GM19099 (cell line): Measurements from ENCODE around the gene CMC1.
A peak's percentile ranks its signal among the peaks of the same experiment; 100 is the strongest.

Experiments
- POLR2A ChIP-seq: IDR thresholded peaks from 3 replicates; pipeline ENCODE4 v1.6.1; 2011; ENCODE audit warnings: low read depth; ENCODE audit not compliant: insufficient read length; ENCODE audit errors: extremely low read depth

Gene CMC1

DNA sequence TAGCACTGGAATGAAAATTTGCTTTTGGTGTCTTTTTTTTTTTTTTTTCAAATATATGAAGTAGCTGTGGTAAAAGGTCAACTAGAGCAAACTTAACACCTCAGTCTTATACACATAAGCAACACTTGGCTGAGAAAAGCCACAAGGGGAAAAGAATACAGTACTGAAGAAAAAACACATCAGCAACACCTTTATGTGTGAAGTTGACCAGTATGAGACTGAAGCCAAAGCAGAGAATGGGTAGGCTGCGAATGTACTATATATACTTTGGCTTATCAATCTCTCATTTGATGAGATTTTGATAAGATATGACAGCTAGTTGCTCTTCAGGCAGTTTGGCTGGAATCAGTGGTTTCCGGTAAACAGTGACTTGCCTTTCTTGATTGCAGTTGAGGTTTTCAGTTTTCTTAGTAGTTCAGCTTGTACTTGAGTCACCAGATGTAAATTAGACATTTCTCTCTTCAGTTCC lies 85.1 kb downstream of the CMC1 start:
- no peak for TF ChIP-seq POLR2A

- TF ChIP-seq POLR2A: no peak
Observed at GRCh38 chr3:28328188-28329151, 87.1 kb downstream of the CMC1 start.

DNA sequence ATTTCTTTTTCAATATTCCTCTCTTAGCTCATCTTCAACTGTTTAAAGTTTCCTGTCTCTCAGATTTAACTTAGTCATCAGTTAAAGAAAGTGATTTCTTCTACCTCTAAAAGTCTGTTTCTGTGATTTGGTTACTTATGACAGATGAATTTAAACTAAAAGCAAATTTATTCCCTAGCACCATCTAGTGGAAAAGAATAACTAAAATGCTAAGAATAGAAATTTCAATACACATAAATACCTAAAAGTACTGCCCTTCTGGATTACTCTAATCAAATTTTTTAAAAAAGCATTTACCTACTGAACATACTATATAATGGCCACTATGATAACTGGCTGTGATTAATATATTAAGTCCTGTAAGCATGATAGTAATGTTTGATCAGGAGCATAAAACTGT lies 93.1 kb downstream of the CMC1 start:
- TF ChIP-seq POLR2A: no peak

DNA sequence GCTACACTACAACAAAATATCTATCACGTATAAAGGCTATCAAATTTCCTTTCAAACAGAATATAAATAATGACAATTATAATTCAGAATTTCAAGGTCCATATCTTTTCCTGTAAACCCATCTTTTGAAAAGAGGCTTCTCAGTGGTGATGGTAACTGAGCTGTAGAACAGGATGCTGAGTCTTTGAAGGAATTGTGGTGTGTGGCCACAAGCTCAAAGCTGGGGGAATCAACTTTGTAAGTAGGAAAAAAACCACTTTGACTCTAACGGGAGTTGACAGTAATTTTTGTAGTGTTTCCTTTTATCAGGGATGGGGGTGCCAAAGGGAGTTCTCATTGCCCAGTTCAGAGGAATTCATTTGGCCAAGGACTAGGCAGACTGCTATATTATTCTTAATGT lies 93.8 kb downstream of the CMC1 start:
- TF ChIP-seq POLR2A: no peak

- TF ChIP-seq POLR2A: no peak
Observed at GRCh38 chr3:28337230-28337629, 95.8 kb downstream of the CMC1 start.

GRCh38 chr3:28343144-28343543 lies 101.7 kb downstream of the CMC1 start:
- TF ChIP-seq POLR2A: no peak

DNA sequence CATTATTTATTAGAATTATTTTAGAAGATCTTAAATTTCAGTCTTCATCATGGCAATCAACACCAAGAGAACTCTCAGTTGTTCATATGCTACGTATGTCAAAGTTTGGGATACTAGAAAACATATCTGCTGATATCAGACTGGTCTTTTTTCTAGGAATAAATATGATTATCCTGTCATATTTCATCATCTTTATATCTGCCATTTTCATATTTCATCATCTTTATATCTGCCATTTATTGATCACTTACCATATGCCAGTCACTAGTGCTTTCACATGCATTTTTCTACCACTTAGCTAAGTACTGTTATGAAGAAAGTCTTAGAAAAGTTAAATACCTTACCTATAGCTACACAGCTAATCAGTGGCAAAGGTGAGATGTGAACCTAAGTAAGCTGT lies 104.3 kb downstream of the CMC1 start:
- no peak for TF ChIP-seq POLR2A

- TF ChIP-seq POLR2A: no peak
Observed at GRCh38 chr3:28347374-28348264, 106.2 kb downstream of the CMC1 start.

GRCh38 chr3:28348265-28348628 lies 106.8 kb downstream of the CMC1 start:
- TF ChIP-seq POLR2A: no peak

GRCh38 chr3:28348629-28349468 lies 107.4 kb downstream of the CMC1 start, which contains the start of the genes AZI2 and ZCWPW2:
Gene AZI2, minus strand, starts transcription at chr3:28348824. Its CDS starts 8,207 bp downstream, at chr3:28340617.
Gene ZCWPW2, plus strand, starts transcription at chr3:28348721. Its CDS starts 64,348 bp downstream, at chr3:28413069.
- peak; percentile 78 for TF ChIP-seq POLR2A

DNA sequence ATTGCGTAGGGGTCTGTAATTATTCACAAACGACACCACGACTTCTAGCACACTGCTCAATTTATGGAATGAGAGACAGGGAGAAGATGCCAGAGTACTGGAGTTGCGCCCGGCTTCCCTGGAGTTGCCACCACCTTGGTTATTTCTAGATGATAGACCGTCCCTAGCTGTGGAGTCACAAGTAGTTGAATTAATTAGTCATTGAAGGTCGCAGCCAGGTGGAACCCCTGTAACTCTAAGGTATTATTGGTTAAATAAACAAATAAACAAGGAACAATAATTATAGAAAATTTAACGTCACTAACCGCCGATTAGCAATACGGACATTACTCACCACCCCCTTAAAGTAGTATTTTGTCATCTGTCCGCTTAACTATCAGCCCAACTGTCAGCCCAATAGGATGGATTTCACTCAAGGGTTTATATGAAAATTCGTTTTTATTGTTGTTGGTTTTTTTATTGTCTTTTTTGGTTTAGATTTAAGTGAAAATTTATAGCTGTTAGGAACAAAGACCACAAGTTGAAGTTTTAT lies 108.1 kb downstream of the CMC1 start:
- no peak for TF ChIP-seq POLR2A
